Adrenal gland (tissue), 12 donors: ENCODE data around the gene VEGFC. TPM values are rescaled to one million over a fixed set of nuclear protein-coding genes. Genes with fewer than 3 reads are reported as not detected.

Source experiments
- DNase-seq, 7 donors: peaks; one replicate each; pipeline ENCODE4 v3.0.0-alpha.2; 2019 to 2020
- H3K27ac ChIP-seq, 5 donors: fragments of 200-600 bp; sonication (generic) in 4 of 5; 1 replicate in 3 of 5; 2 replicates in 2 of 5; pipeline versions ENCODE4 v1.5.1 to v1.8.0; 2016 to 2020; ENCODE audit warnings: mild to moderate bottlenecking in 1 of 5
- H3K27me3 ChIP-seq: fragments of 200-600 bp; 2 replicates; pipeline ENCODE4 v1.8.0; 2021
- H3K36me3 ChIP-seq, 2 donors: fragments of 200-600 bp; replicated peaks in 1 of 2; 1 replicate in 1 of 2; 2 replicates in 1 of 2; pipeline versions ENCODE4 v1.5.1 to v1.8.0; 2018 to 2022
- H3K4me1 ChIP-seq, 2 donors: fragments of 200-600 bp; replicated peaks in 1 of 2; 1 replicate in 1 of 2; 2 replicates in 1 of 2; pipeline versions ENCODE4 v1.5.1 to v1.8.0; 2018 to 2021
- H3K4me3 ChIP-seq, 4 donors: fragments of 200-600 bp; sonication (generic) in 3 of 4; one replicate each; pipeline ENCODE4 v1.5.1; 2016 to 2018
- H3K9me3 ChIP-seq, 3 donors: fragments of 200-600 bp; sonication (generic) in 1 of 3; replicated peaks in 1 of 3; 1 replicate in 2 of 3; 2 replicates in 1 of 3; pipeline versions ENCODE4 v1.5.1 to v1.8.0; 2016 to 2021
- POLR2A ChIP-seq, 2 donors: fragments of 450-650 bp; IDR thresholded peaks; one replicate each; pipeline ENCODE4 v1.6.1; 2017; ENCODE audit warnings: antibody characterized with exemption in 2 of 2, mild to moderate bottlenecking in 2 of 2, moderate library complexity in 1 of 2
- WGBS, 4 donors: extraction: QIAGEN DNeasy Blood & Tissue Kit in 2 of 4; methylation state at CpG; one replicate each; pipeline versions ENCODE4 v1.1.5 to v1.1.7; 2013 to 2017; 5-methylcytosine and 5-hydroxymethylcytosine counted together
- intact Hi-C, 2 donors: fragments of 100-400 bp; cut with DNase I; formaldehyde crosslinking; loops; one replicate each; pipeline versions ENCODE4 v1.14.1 to v1.15.0; 2022 to 2023
- polyA plus RNA-seq, 3 donors: library from polyadenylated mRNA; stranded (reverse); fragments of 200-250 nt in 2 of 3; fragments of 350-450 nt in 1 of 3; fragmentation: Illumina TruSeq in 1 of 3; extraction: RNeasy Lipid Tissue Mini Kit (QIAGEN cat#74804) in 1 of 3; gene quantifications; one replicate each; pipeline ENCODE4 v1.2.3, GENCODE V29; 2013 to 2014
- total RNA-seq, 9 donors: library from RNA; depleted of rRNA in 4 of 9; stranded (reverse); fragments of >200 nt in 4 of 9; fragments of 120-200 nt in 1 of 9; fragmentation: NEBNext Ultra II Directional in 1 of 9; extraction: Animal tissue kit (Norgen Biotek cat#: 25700) in 1 of 9; gene quantifications; one replicate each; pipeline versions ENCODE4 v1.1.0 to v1.2.4, GENCODE V29; 2013 to 2023
- TF ChIP-seq, protein P1 (sequence below), 6 experiments: fragments of 450-650 bp in 4 of 6; fragments of 200-600 bp in 2 of 6; sonication (generic) in 1 of 6; IDR thresholded peaks; 1 replicate in 5 of 6; 2 replicates in 1 of 6; pipeline versions ENCODE4 v1.5.1 to v1.8.0; 2016 to 2021; ENCODE audit warnings: antibody characterized with exemption in 6 of 6, mild to moderate bottlenecking in 2 of 6, moderate library complexity in 1 of 6
- donor health status: healthy with polysubstance abuse.
- donor health status: Bipolar disorder and iron deficiency.
- donor health status: DM: yes; HTN: yes; CAD: no.
- donor health status: DM: no; HTN: no; CAD: no.
- donor health status: DM: no; HTN: no; CAD: no.
- donor health status: DM: yes; HTN: yes; CAD: no.

The VEGFC gene
- total and polyA plus RNA-seq, 12 donors = 2.9 to 30.7 (median 8.2) TPM

DNA sequence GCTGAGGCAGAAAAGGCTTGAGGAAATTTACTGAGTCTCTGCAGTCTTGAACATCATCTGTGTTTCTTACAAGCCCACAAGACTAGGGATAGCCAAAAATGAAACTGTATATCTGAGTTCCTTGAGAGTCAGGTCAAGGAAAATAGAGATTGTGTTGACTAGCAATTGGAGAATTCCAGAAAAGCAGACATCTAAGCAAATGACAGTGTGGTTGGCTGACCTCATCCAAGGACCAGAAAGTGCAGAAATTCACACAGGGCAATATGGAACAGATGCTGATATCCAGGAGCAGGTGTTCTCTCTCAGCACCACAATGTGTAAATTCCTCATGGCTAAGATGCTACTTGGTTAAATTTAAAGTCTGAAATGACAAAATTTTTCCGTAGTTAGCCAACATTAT, 146.4 kb downstream of the VEGFC start:
- no peaks in the 10 kb centered on the region for H3K27me3 ChIP-seq
- no peak overlapping the region for H3K27ac ChIP-seq
- intact Hi-C loops = no loop called here
- H3K36me3 ChIP-seq = no peaks in the 10 kb centered on the region
- TF ChIP-seq, protein P1, sequence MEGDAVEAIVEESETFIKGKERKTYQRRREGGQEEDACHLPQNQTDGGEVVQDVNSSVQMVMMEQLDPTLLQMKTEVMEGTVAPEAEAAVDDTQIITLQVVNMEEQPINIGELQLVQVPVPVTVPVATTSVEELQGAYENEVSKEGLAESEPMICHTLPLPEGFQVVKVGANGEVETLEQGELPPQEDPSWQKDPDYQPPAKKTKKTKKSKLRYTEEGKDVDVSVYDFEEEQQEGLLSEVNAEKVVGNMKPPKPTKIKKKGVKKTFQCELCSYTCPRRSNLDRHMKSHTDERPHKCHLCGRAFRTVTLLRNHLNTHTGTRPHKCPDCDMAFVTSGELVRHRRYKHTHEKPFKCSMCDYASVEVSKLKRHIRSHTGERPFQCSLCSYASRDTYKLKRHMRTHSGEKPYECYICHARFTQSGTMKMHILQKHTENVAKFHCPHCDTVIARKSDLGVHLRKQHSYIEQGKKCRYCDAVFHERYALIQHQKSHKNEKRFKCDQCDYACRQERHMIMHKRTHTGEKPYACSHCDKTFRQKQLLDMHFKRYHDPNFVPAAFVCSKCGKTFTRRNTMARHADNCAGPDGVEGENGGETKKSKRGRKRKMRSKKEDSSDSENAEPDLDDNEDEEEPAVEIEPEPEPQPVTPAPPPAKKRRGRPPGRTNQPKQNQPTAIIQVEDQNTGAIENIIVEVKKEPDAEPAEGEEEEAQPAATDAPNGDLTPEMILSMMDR (IDR thresholded peaks at IDR 0.05) = no peak
- TF ChIP-seq POLR2A (IDR thresholded peaks at IDR 0.05) = no peak
- H3K9me3 ChIP-seq = no peaks in the 10 kb centered on the region
- no peak overlapping the region for H3K4me3 ChIP-seq
- no peaks in the 10 kb centered on the region for H3K4me1 ChIP-seq
- DNase-seq = no peak
- 78 to 90% (median 80%) methylated on average over 1 of the region's 1 CpG for WGBS, 4 donors

DNA sequence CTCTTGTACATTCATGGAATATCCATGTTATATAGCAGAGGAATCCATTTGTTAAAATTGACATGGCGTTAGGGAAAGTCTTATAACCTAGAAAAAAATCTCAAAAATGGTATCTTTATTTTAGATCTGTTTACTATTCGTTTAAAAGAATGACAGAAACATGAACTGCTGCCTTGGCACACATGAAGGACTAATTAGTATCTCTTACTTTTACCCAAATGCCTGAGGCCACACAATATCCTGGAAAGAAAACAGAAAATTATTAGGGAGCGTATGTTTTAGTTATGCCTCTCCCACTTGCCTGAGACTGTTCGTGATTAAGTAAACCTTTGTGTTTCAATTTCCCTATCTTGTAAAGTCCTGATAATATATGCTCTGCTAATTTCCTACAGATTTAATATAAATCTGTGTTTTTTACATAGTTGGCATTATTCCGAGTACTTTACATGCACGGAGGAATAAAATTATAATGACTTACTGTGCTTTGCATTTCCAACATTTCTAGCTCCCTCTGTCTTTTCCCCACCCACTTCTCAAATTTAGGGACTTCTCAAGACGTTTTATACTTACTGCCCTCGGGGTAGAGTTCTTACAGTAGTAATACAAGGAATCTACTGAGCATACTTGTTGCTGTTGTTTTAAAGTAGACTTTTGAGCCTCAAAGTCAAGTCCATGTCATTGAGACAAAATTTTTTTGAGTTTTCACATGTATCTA, 147.3 kb downstream of the VEGFC start:
- TF ChIP-seq, protein P1 (IDR thresholded peaks at IDR 0.05) = no peak
- no peak for TF ChIP-seq POLR2A (IDR thresholded peaks at IDR 0.05)
- Histone ChIP-seq H3K36me3 (no peaks in the 10 kb centered on the region), H3K27me3 (no peaks in the 10 kb centered on the region), H3K9me3 (no peaks in the 10 kb centered on the region), H3K27ac (no peak overlapping the region), H3K4me3 (no peak overlapping the region), H3K4me1 (no peaks in the 10 kb centered on the region)
- DNase-seq = no peak
- WGBS, 4 donors = 61 to 72% (median 70%) methylated on average over 8 of the region's 8 CpGs
- intact Hi-C loops = no loop called here

DNA sequence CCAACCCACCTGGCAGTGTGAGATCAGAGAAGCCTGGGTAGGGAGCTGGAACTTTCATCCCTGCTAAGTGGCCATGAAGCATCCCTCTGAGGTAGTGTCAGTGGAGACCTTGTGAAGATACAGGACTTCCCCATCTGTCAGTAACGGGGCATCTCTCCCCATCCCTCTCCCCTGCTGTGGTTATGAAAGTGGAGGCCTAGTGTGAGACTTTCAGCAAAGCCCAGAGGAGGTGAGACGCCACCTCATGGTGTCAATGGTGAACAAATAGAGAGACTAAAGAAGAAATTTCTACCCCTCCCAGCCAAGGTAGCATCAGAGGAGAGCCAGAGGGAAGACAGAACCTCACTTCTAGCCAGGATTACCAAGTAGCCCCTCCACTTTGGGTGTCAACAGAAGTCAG, 150.2 kb downstream of the VEGFC start:
- H3K4me1 ChIP-seq = no peaks in the 10 kb centered on the region
- intact Hi-C loops = no loop called here
- no peak overlapping the region for H3K27ac ChIP-seq
- no peak for DNase-seq
- H3K36me3 ChIP-seq = no peaks in the 10 kb centered on the region
- TF ChIP-seq, protein P1 (IDR thresholded peaks at IDR 0.05) = no peak
- TF ChIP-seq POLR2A (IDR thresholded peaks at IDR 0.05) = no peak
- no peaks in the 10 kb centered on the region for H3K9me3 ChIP-seq
- no peak overlapping the region for H3K4me3 ChIP-seq
- H3K27me3 ChIP-seq = no peaks in the 10 kb centered on the region
- whole genome bisulfite sequencing, 4 donors = 67 to 73% (median 71%) methylated on average over 1 to 2 of the region's 2 CpGs

DNA sequence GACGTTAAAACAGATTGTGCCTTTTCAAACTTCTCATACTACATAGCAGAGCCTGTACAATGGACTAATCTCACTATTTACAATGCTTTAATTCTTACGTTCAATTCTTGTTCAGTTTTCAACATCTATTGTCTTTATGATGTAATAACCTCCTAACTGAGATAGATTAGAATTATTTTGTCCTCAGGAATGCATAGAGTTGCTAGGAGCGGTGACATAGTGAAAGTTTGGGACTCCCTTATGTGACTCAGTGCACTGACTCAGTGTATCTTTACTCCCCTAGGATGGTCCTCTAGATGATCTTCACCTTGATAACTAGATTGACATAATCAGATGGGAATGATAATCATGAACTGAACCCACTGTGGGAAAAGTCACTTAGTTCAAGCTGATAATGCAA, 151.5 kb downstream of the VEGFC start:
- H3K27me3 ChIP-seq = no peaks in the 10 kb centered on the region
- DNase-seq = no peak
- no peak overlapping the region for H3K4me3 ChIP-seq
- no peak overlapping the region for H3K27ac ChIP-seq
- intact Hi-C loops = no loop called here
- peaks cover 0 to 1% of the 10 kb centered on the region in 2 donors for H3K4me1 ChIP-seq
- TF ChIP-seq, protein P1 (IDR thresholded peaks at IDR 0.05) = no peak
- no peak for TF ChIP-seq POLR2A (IDR thresholded peaks at IDR 0.05)
- no peaks in the 10 kb centered on the region for H3K9me3 ChIP-seq
- no peaks in the 10 kb centered on the region for H3K36me3 ChIP-seq
- 88 to 91% (median 90%) methylated on average over 3 of the region's 3 CpGs for WGBS, 4 donors
